ENCODE measurements around the gene HOXD4. TPM values are rescaled to one million over a fixed set of nuclear protein-coding genes. Genes with fewer than 3 reads are reported as not detected.
A peak's percentile ranks its signal among the peaks of the same experiment; 100 is the strongest.

HOXD4 gene
- total RNA-seq, 1 donor from 2014 or later, result not detected

DNA sequence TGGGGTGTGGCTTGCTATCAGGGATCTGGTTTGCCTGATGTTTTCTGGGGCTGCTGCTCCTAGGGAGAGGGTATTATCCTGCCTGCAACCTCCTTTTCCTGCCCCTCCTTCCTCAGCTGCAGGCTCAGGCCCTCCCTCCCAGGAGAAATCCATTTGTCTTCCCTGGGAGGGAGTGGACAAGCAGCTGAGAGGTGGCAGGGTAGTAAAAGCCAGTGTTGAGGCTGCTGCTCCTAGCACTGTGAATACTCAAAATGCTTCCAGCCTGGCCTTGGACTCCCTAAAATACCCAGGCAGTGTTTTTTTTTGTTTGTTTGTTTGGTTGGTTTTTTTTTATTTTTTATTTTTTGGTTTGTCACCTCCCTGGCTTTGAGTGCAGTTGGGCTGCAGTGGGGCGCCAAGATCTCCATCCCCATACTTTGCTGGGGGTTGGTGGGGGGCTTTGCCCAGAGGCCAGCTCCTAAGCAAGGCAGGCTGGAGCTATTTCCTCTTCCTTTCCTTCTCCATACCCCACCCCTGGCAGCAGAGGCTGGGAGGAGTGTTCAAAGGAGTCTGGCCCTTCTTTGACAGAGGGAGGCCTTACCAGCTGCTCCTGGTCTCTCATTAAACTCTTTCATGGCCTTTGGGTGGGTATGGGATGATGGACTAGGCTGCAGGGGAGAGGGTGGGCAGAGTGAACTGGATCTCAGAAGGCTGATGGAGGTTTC is 19.4 kb downstream of the HOXD4 start:
- DNase-seq (ENCODE audit: low spot score), result no peak
- intact Hi-C loops (cut with micrococcal nuclease), result loop anchor here (5.0 kb wide), 2 partner anchors 38 to 1843 kb away; no protein-coding TSS in a partner anchor
- Mint-ChIP-seq H3K9me3 (no peaks in the 10 kb centered on the region), H3K27me3 (ENCODE audit: insufficient read depth) (peaks cover 81% of the 10 kb centered on the region), H3K36me3 (ENCODE audit: low read depth) (no peaks in the 10 kb centered on the region), H3K27ac (no peak overlapping the region), H3K4me1 (ENCODE audit: low read depth) (no peaks in the 10 kb centered on the region), H3K4me3 (no peak overlapping the region)

DNA sequence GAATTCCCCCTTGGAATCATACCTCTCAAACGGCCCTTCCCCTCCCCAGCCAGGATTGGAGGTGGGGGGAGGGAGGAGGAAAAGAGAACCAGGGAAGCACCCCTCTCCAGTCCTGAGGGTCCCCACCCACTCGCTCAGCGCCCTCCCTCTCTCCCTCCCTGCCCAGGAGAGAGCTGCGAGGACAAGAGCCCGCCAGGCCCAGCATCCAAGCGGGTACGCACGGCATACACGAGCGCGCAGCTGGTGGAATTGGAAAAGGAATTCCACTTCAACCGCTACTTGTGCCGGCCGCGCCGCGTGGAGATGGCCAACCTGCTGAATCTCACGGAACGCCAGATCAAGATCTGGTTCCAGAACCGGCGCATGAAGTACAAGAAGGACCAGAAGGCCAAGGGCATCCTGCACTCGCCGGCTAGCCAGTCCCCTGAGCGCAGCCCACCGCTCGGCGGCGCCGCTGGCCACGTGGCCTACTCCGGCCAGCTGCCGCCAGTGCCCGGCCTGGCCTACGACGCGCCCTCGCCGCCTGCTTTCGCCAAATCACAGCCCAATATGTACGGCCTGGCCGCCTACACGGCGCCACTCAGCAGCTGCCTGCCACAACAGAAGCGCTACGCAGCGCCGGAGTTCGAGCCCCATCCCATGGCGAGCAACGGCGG is 20.1 kb downstream of the HOXD4 start:
- Mint-ChIP-seq H3K27me3 (ENCODE audit: insufficient read depth) (peaks cover 81% of the 10 kb centered on the region), H3K27ac (no peak overlapping the region), H3K36me3 (ENCODE audit: low read depth) (no peaks in the 10 kb centered on the region), H3K4me1 (ENCODE audit: low read depth) (peaks cover 2% of the 10 kb centered on the region), H3K4me3 (no peak overlapping the region), H3K9me3 (no peaks in the 10 kb centered on the region)
- no peak for DNase-seq (ENCODE audit: low spot score)
- intact Hi-C loops (cut with micrococcal nuclease), result loop anchor here (5.0 kb wide), 2 partner anchors 39 to 1844 kb away; no protein-coding TSS in a partner anchor

DNA sequence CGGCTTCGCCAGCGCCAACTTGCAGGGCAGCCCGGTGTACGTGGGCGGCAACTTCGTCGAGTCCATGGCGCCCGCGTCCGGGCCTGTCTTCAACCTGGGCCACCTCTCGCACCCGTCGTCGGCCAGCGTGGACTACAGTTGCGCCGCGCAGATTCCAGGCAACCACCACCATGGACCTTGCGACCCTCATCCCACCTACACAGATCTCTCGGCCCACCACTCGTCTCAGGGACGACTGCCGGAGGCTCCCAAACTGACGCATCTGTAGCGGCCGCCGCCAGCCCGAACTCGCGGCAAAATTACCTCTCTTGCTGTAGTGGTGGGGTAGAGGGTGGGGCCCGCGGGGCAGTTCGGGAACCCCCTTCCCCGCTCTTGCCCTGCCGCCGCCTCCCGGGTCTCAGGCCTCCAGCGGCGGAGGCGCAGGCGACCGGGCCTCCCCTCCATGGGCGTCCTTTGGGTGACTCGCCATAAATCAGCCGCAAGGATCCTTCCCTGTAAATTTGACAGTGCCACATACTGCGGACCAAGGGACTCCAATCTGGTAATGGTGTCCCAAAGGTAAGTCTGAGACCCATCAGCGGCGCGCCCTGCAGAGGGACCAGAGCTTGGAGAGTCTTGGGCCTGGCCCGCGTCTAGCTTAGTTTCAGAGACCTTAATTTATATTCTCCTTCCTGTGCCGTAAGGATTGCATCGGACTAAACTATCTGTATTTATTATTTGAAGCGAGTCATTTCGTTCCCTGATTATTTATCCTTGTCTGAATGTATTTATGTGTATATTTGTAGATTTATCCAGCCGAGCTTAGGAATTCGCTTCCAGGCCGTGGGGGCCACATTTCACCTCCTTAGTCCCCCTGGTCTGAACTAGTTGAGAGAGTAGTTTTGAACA is 20.9 kb downstream of the HOXD4 start:
- Mint-ChIP-seq H3K36me3 (ENCODE audit: low read depth) (no peaks in the 10 kb centered on the region), H3K9me3 (no peaks in the 10 kb centered on the region), H3K27me3 (ENCODE audit: insufficient read depth) (peaks cover 81% of the 10 kb centered on the region), H3K4me3 (peak overlapping the region; percentile 32), H3K27ac (peak overlapping the region; percentile 47), H3K4me1 (ENCODE audit: low read depth) (peaks cover 6% of the 10 kb centered on the region)
- intact Hi-C loops (cut with micrococcal nuclease), result loop anchor here (5.0 kb wide), 2 partner anchors 40 to 1845 kb away; no protein-coding TSS in a partner anchor
- DNase-seq (ENCODE audit: low spot score), result no peak

DNA sequence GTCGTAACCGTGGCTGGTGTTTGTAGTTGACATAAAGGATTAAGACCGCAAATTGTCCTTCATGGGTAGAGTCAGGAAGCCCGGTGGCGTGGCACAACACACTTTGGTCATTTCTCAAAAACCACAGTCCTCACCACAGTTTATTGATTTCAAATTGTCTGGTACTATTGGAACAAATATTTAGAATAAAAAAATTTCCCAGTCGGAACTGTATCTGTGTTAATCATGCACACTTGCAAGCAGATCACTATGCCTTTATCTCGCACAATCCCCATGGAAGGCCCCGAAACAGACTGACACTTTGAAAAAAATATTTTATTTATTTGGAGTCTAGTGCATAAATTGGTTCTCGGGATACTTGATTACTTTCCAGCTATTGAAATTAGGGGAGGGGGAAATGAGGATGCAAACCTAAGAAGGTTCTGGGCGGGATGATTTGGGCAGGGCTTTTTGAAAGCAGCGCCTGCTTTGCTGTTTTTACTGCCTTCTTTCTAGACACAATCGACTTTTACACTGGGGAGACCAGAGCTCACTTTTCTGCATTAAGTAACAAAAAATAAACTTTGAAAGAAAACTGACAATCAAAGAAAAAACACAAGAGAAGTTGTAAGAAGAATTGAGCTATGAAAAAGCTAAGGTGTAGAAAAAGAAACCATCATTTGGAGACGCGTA is 21.7 kb downstream of the HOXD4 start:
- no peak for DNase-seq (ENCODE audit: low spot score)
- H3K4me1 Mint-ChIP-seq (ENCODE audit: low read depth), result peaks cover 6% of the 10 kb centered on the region
- H3K27me3 Mint-ChIP-seq (ENCODE audit: insufficient read depth), result peaks cover 79% of the 10 kb centered on the region
- H3K27ac Mint-ChIP-seq, result peak overlapping the region; percentile 47
- peak overlapping the region; percentile 32 for H3K4me3 Mint-ChIP-seq
- H3K36me3 Mint-ChIP-seq (ENCODE audit: low read depth), result no peaks in the 10 kb centered on the region
- H3K9me3 Mint-ChIP-seq, result no peaks in the 10 kb centered on the region
- intact Hi-C loops (cut with micrococcal nuclease), result loop anchor here (5.0 kb wide), 2 partner anchors 41 to 1846 kb away; no protein-coding TSS in a partner anchor

DNA sequence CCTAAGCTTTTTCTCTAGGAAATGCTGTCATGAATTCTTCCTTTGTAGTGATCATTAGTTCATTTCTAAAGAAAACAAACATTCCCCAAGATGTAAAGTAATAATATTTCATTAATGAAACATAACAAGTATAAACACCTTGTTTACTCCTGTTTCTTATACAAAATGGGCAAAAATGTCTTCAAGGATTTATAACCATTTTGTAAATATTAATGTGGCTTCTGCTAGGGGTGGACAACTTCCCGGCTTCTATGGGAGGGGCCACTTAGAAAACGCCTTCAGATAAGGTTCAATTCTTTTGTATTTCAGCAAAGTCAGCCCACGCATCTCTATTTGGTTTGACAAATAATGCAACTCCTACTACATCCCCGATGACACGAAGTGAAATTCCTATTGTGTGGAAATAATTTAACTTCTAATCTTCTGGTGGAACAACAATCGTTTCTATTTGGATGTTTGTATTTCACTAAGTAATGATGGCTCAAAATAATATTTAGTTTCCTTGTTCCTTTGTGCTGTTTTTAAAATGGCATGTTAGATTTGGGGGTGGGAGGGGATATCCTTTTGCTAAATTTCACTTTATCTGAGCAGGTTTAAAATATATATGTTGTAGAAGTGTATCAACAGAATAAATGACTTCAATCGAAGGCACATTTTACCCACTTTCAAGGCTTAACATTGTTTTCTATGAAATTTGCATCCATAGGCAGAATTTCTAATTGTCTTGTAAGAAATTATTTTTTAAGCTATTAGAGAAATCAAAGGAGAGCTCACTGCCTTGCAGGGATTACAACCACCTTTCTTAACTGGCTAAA is 22.4 kb downstream of the HOXD4 start:
- intact Hi-C loops (cut with micrococcal nuclease), result loop anchor here (1.0 to 5.0 kb wide), 3 partner anchors 8 to 1846 kb away; no protein-coding TSS in a partner anchor
- H3K27ac Mint-ChIP-seq, result no peak overlapping the region

DNA sequence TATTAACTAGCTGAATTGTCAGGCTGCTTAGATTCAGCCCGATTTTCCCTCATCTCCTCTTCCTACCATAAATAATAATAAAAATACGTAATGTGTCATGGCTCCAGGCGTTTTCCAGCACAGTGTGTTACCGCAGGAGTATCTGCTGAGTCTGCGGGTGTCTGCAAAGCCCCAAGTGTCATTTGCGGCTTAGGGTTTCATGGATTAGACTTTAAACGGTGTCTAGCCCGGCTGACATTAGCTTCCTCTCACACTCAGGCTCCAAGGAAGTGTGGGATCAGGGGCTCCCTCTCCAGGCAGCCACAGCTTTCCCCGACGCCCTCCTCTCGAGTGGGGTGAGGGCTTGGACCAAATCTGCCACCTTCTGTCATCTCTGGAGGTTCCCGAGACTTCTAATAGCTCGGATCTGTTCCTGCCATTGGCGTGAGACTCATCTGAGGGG is 23.1 kb downstream of the HOXD4 start:
- DNase-seq (ENCODE audit: low spot score), result no peak
- Mint-ChIP-seq H3K4me3 (no peak overlapping the region), H3K4me1 (ENCODE audit: low read depth) (peaks cover 6% of the 10 kb centered on the region), H3K27me3 (ENCODE audit: insufficient read depth) (peaks cover 84% of the 10 kb centered on the region), H3K27ac (no peak overlapping the region), H3K9me3 (no peaks in the 10 kb centered on the region), H3K36me3 (ENCODE audit: low read depth) (no peaks in the 10 kb centered on the region)
- intact Hi-C loops (cut with micrococcal nuclease), result loop anchor here (1.0 to 5.0 kb wide), 3 partner anchors 9 to 1847 kb away; no protein-coding TSS in a partner anchor

More for the DNA sequence above, 22.4 kb downstream of the HOXD4 start:
- Mint-ChIP-seq H3K9me3 (no peaks in the 10 kb centered on the region), H3K4me1 (ENCODE audit: low read depth) (peaks cover 6% of the 10 kb centered on the region), H3K4me3 (no peak overlapping the region), H3K36me3 (ENCODE audit: low read depth) (no peaks in the 10 kb centered on the region), H3K27me3 (ENCODE audit: insufficient read depth) (peaks cover 79% of the 10 kb centered on the region)
- no peak for DNase-seq (ENCODE audit: low spot score)

DNA sequence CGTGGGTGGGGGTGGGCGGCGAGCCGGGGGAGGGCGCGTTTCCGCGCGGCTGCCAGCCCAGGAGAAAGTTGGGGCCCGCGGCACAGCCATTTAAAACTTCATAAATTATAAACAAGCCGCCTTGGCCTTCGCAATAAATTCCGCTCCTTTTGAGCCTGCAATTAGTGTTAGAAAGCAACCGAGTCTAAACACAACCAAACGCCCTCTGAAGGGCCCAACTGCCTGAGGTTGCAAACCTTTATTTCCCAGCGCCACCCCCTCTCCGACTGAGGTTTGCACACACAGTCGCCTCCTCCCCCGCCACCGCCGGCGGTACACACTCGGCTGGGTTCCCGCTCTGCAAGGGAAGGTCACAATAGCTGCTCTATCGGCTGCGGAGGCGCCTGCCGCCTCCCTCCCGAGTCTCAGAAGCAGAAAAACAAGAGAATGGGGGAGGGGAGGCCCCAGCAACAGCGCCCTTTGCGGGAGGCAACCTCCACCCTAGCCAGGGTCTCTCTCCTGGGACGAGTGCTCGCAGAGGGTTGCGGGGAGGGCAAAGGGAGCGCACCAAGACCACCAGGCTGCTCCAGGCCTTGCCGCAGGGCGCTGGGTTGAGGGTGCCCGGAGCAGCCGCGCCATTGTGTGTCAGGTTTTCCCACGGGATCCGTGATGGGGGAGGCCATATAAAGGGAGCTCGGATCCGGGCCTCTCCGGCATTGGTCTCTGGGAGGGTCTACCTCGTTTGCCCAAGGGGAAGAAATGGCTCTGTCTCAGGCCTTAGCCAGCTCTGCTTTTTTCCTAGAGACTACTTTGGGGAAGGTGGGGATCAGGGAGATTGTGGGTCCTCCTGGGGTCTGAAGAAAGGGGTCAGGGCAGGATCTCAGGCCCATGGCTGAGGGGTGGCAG is 23.7 kb downstream of the HOXD4 start:
- DNase-seq (ENCODE audit: low spot score), result no peak
- Mint-ChIP-seq H3K36me3 (ENCODE audit: low read depth) (no peaks in the 10 kb centered on the region), H3K27ac (no peak overlapping the region), H3K27me3 (ENCODE audit: insufficient read depth) (peaks cover 84% of the 10 kb centered on the region), H3K4me1 (ENCODE audit: low read depth) (peaks cover 6% of the 10 kb centered on the region), H3K4me3 (no peak overlapping the region), H3K9me3 (no peaks in the 10 kb centered on the region)
- intact Hi-C loops (cut with micrococcal nuclease), result loop anchor here (1.0 to 5.0 kb wide), 3 partner anchors 10 to 1848 kb away; no protein-coding TSS in a partner anchor

DNA sequence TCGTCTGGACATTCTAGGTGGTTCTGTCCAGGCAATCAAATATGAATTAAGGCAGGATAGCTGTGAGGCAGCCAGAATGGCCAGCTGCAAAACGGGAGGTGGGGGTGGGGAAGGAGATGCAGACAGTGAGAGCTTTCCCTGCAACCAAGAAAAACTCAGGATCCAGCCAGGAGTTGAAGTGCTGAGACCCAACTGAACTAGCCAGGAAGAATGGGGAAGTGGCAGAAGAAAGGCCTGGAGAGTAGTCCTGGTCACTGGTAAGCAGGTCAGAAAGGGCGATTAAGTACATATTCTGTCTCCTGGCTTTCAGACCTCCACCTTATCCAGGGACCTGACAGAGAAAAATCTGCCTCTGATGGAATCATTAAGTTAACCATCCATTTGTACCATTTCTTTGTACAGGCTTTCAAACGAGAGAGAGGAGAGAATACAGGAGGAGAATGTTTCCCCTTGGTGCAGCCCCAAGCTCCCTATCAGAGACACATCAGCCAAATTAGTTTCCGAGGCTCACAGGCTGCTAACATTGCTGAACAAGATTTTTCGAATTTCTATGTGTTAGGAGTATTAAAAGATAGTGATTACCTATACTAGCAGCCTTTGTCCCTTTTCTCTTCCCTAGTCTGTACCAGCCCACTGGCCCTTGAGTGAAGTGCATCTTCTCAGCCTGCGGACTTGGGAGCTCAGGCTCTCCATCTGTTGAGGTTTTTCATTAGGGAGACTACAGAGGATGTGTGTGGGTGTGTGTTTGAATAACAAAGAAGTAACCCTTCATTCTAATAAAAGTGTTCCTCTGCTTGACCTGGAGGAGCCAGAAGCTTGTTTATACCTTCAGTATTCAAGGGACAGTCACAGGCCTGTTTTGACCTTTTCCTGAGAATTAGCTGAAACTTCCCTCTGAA is 24.6 kb downstream of the HOXD4 start:
- H3K4me3 Mint-ChIP-seq, result no peak overlapping the region
- no peak overlapping the region for H3K27ac Mint-ChIP-seq
- H3K9me3 Mint-ChIP-seq, result no peaks in the 10 kb centered on the region
- H3K27me3 Mint-ChIP-seq (ENCODE audit: insufficient read depth), result peaks cover 80% of the 10 kb centered on the region
- H3K4me1 Mint-ChIP-seq (ENCODE audit: low read depth), result peaks cover 6% of the 10 kb centered on the region
- no peaks in the 10 kb centered on the region for H3K36me3 Mint-ChIP-seq (ENCODE audit: low read depth)
- intact Hi-C loops (cut with micrococcal nuclease), result no loop called here
- DNase-seq (ENCODE audit: low spot score), result no peak

DNA sequence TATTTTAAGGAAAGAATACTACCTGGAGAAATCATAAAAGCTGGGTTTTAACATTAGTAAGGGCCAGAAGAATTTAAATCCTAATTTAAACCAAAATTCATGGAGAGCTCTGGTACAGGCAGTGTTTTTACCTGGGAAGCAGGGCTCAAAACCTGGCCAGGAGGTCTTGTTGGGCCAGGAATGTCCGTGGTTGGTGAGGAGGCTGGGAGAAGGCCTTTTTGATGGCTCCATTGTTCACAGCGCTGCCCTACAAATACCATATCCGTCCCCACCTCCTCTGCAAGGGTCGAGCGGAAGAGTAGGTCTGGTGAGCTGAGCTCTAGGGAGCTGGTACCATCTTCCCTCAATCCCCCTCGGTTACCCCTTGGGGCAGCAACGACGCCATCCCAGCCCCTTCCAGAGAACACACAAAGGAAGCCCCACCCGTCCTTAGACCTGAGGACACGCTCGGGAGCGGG is 26.3 kb downstream of the HOXD4 start:
- Mint-ChIP-seq H3K9me3 (no peaks in the 10 kb centered on the region), H3K4me3 (no peak overlapping the region), H3K36me3 (ENCODE audit: low read depth) (no peaks in the 10 kb centered on the region), H3K27me3 (ENCODE audit: insufficient read depth) (peaks cover 78% of the 10 kb centered on the region), H3K4me1 (ENCODE audit: low read depth) (peaks cover 6% of the 10 kb centered on the region), H3K27ac (no peak overlapping the region)
- intact Hi-C loops (cut with micrococcal nuclease), result no loop called here
- no peak for DNase-seq (ENCODE audit: low spot score)

DNA sequence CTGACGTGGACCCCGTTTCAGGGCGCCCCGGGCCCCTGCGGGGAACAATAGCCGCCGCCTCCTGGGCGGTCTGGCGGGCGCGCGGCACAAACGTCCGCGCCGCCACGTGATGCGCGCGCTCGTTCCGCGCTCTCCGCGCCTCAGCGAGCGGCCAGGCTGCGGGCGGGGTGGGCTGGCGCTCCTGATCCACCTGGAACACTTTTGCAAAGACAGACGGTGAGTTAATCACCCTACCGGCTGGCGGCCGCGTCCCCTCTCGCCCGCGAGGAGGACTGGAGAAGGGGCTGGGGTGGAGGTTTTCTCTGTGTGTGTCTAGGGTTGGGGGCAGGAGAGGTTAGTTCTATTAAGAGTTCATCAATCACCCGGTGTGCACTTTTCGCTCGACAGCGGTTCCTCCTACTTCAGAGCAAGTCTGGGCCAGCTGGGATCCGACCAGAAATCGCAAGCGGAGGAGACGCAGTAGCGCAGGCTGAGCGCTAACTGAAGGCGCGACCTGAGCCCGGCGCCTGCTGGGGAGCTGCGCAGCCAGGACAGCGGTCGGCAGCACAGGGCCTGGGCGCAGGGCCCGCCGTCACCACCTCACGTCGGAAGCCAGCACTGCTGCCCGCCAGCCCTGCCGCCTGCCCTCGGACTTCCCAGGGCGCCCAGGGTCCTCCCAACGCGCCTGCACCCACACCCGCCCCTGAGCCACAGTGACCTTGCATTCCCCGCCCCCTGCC is 26.8 kb downstream of the HOXD4 start:
- Mint-ChIP-seq H3K4me3 (peak overlapping the region; percentile 41), H3K36me3 (ENCODE audit: low read depth) (no peaks in the 10 kb centered on the region), H3K27me3 (ENCODE audit: insufficient read depth) (peaks cover 74% of the 10 kb centered on the region), H3K27ac (no peak overlapping the region), H3K9me3 (no peaks in the 10 kb centered on the region), H3K4me1 (ENCODE audit: low read depth) (peaks cover 6% of the 10 kb centered on the region)
- intact Hi-C loops (cut with micrococcal nuclease), result no loop called here
- no peak for DNase-seq (ENCODE audit: low spot score)

All from activated T-helper 1 cell treated with anti-CD3 and anti-CD28 coated beads, Interleukin-12 subunit alpha, Interleukin-12 subunit beta, Interleukin-2, Interleukin-4 antibody, amounts not matched to agents 30 ng/mL and 10 ng/mL and 1 ng/mL, durations not matched to agents 14 hours and 24 hours and 36 hours (primary cell).